GM04503 (cell line): ENCODE data around the gene C11orf16.
"Not testable (repeated sequence)": the region's sequence is repeated elsewhere in the genome, so short reads cannot be mapped to it uniquely, and the experiment has no call there.

Experiments used
- DNase-seq: peaks from one replicate; pipeline ENCODE4 v3.0.0-alpha.2; 2012; ENCODE audit warnings: low read depth

C11orf16 gene

GRCh38 chr11:8886322-8886721, 46.4 kb downstream of the C11orf16 start:
- DNase-seq, result no peak

DNA sequence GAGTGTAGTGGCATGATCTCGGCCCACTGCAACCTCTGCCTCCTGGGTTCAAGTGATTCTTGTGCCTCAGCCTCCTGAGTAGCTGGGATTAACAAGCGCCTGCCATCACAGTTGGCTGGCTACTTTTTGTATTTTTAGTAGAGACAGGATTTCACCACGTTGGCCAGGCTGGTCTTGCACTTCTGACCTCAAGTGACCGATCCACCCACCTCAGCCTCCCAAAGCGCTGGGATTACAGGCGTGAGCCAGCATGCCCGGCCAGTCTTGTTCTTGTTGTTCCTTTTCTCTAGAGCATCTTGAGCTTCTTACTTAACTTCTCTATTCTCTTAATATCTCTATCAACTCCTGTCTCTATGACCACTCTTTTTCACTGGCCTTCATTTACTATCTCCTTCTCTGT, 51.2 kb downstream of the C11orf16 start:
- DNase-seq, result not testable (repeated sequence)

GRCh38 chr11:8878771-8879170, 54.0 kb downstream of the C11orf16 start:
- no peak for DNase-seq

- DNase-seq, result no peak
Measured at GRCh38 chr11:8873741-8874405, 58.9 kb downstream of the C11orf16 start.

DNA sequence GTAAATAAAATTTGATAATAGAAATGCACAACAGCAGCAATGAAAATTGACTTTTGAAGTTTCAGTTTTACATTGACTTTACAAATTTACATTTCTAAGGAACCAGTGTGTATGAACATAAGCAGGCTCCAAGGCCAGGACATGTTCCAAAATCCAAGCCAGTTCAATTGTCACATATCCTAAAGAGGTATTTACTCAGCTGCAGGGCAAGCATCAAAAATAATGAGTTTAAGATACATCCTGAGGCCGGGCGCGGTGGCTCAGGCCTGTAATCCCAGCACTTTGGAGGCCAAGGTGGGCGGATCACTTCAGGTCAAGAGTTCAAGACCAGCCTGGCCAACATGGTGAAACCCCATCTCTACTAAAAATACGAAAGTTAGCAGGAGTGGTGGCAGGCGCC, 60.8 kb downstream of the C11orf16 start:
- DNase-seq, result no peak

DNA sequence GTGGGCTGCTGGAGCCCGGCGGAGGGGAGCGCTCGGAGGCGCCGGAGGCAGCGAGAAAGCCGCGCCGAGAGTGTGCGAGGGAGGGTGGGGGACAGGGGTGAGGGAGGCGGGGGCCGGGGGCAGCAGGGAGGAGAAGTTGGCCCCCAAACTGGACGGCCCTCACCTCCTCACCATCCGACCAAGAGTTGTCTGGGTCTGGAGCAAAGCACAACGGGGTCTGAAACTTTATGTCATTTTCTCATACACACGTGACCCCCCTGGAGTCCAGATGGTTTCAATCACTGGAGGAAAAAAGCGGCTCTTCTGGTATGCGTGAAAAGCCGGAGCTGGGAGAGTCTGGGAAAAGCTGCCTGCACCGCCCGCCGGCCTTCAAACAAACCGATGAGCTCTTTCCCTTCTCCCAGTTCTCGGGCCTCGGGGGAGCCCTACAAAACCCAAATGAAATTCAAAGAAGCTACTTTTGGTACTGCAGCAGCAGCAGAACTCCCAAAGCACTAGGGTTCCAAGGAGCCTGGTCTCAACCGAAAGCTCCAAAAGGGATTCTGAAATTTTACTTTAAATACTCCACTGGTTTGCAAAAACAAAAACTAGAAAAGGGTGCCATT, 61.5 kb downstream of the C11orf16 start:
- DNase-seq, result peak; percentile 81

GRCh38 chr11:8870411-8871170, 62.2 kb downstream of the C11orf16 start:
- DNase-seq, result no peak
